Right kidney (tissue), 9 donors: ENCODE results near the gene SMYD4.
"Not testable (repeated sequence)": the region's sequence is repeated elsewhere in the genome, so short reads cannot be mapped to it uniquely, and the experiment has no call there.

Experiments
- DNase-seq: peaks from one replicate; pipeline ENCODE4 v3.0.0-alpha.2; 2016
- long read RNA-seq, 8 donors: transcript quantifications; one replicate each; lab custom pipeline, GENCODE V29; 2026

The SMYD4 gene, protein sequence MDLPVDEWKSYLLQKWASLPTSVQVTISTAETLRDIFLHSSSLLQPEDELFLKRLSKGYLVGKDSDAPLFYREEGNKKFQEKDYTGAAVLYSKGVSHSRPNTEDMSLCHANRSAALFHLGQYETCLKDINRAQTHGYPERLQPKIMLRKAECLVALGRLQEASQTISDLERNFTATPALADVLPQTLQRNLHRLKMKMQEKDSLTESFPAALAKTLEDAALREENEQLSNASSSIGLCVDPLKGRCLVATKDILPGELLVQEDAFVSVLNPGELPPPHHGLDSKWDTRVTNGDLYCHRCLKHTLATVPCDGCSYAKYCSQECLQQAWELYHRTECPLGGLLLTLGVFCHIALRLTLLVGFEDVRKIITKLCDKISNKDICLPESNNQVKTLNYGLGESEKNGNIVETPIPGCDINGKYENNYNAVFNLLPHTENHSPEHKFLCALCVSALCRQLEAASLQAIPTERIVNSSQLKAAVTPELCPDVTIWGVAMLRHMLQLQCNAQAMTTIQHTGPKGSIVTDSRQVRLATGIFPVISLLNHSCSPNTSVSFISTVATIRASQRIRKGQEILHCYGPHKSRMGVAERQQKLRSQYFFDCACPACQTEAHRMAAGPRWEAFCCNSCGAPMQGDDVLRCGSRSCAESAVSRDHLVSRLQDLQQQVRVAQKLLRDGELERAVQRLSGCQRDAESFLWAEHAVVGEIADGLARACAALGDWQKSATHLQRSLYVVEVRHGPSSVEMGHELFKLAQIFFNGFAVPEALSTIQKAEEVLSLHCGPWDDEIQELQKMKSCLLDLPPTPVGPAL
- long read RNA-seq, donor 1, partial matches to known transcripts, result 69 of 88 reads
- long read RNA-seq, donor 1, other reads (novel, unspliced or antisense), result 19 of 88 reads
- long read RNA-seq, donor 2, result 0 reads
- long read RNA-seq, donor 3, partial matches to known transcripts, result 0 of 1 reads
- long read RNA-seq, donor 3, other reads (novel, unspliced or antisense), result 0 of 1 reads
- long read RNA-seq, donor 4, partial matches to known transcripts, result 5 of 5 reads
- long read RNA-seq, donor 4, other reads (novel, unspliced or antisense), result 0 of 5 reads
- long read RNA-seq, donor 5, result 0 reads
- long read RNA-seq, donor 6, result 0 reads
- long read RNA-seq, donor 7, result 0 reads
- long read RNA-seq, donor 8, full-length matches to known transcripts, result 1 of 1 reads
- long read RNA-seq, donor 8, partial matches to known transcripts, result 0 of 1 reads
- long read RNA-seq, donor 8, other reads (novel, unspliced or antisense), result 0 of 1 reads

DNA sequence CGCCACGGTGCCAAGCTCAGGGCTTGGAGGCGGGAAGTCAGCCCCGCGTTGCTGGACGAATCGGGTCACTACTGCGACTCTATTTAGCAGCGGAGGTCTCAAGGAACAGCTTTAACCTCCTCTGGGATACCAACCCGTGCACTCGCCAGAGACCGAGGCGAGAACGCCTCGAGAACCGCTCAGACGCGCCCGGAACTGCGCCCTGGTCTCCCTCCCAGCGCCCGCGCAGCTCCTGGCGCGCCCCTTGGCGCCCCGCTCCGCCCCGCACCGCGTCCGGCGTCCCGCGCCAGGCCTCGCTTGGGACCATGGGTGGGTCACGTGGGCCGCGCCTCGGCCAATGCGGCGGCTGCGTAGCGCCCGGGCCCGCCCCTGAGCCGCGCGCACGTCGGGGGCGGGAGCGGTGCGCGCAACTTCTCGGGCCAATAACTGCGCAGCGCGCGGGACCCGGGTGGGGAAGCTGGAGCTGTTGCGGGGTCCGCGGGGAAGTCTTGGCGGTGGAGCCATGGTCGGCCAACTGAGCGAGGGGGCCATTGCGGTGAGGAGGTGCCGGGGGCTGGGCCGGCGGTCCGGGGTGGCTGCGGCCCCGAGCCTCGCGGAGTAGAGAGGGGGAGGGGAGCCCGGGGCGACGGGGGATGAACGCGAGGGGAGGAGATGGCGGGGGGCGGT lies at the start of gene SMYD4, which contains the start of gene RPA1:
Gene SMYD4 (minus strand): TSS at position 311 of the 666 bp plus-strand sequence. CDS start 1,908 bp downstream, outside the sequence.
Gene RPA1 (plus strand): TSS at position 414 of the 666 bp plus-strand sequence. CDS start 89 bp downstream, at position 503.
- peak; percentile 94 for DNase-seq

DNA sequence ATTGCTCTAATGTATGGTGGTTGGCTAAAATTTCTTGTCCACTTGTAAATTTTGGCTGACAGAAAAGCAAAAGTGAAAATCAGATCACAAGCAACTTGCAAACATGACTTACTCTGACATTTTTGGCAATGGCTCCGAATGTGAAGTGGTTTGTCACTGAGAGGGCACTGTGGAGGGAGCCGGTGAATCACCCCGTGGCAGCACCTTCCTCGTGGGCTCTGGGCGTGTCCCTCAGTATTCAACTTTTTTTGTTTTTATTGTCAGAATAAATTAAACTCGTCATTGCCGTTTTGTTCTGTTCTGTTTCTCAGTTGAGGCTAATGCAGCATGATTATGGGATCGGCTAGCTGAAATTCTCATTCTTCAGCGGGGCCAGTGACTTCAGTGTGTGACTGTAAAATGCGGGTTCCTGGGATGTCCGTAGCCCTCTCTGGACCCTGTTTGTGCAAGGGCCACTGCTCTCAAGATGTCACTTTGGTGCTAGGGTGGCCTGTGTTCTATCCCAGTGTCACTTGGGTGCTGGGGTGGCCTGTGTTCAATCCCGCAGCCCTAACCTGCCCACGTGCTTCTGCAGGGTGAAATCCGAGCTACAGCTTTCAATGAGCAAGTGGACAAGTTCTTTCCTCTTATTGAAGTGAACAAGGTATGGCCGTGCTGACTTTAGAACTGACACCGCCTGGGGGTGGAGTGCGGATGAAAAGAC lies 48.9 kb upstream of the SMYD4 start:
- no peak for DNase-seq

DNA sequence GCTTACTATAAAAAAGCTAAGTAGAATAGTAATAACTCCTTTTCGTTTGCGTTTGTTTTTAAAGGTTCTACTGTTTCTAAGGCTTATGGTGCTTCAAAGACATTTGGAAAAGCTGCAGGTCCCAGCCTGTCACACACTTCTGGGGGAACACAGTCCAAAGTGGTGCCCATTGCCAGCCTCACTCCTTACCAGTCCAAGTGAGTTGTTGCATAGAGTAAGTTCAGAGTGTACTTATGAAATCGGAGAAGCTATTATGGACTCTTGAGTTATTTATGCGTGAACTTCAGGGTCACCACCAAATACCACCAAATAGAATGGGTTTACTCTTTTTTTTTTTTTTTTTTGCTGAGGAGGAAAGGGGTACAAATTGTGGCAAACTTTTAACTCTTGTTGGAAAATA lies 45.9 kb upstream of the SMYD4 start:
- DNase-seq, result no peak

DNA sequence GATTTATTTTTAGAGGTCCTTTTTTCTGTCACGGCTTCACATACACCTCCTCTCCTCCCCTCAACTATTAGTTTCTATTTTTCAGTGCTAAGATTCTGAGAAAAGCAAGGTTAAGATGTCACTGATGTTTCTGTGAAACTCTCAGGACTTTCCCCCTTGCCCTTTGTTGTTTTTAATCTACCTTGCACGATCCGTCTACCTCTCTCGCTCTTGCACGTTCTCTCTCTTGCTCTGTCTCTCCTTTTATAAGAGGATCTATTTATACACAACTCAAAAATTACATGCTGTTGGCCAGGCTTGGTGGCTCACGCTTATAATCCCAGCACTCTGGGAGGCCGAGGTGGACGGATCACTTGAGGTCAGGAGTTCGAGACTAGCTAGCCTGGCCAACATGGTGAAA lies 43.7 kb upstream of the SMYD4 start:
- no peak for DNase-seq

DNA sequence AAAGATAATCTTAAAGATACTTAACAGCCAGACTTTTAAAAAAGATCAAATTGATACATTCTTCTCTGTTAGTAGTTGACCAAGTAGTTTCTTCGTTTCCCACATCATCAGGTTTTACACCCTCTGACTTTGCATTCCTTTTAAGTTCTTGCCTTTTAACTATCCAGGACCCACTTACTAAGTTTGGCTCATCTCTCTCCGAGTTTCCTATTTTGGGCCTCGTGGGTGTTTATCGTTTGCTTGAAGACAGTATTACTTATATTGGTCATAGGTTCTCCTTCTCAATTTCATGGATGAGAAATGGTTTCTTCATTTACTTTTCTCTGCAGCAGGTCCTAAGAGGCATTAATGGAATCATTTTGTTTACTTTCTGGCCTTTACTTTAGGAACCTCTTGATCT lies 43.3 kb upstream of the SMYD4 start:
- DNase-seq, result no peak

DNA sequence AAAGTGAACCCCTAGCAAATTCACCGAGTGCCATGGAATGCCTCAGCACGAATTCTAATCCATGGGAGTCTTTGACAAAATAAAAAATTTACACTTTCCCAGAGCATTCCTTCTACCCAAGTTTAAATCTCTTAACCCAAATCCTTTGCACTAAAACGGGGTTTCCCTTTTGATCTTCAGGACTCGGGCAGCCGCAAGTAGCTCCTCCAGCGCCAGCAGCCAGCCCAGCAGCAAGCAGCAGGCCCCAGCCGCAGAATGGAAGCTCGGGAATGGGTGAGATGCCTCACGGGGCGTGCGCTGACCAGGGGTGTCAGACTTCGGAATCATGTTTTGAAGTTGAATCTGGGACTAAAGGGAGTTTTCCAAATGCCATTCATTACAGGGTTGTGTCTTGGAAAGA lies 42.6 kb upstream of the SMYD4 start:
- DNase-seq, result no peak

DNA sequence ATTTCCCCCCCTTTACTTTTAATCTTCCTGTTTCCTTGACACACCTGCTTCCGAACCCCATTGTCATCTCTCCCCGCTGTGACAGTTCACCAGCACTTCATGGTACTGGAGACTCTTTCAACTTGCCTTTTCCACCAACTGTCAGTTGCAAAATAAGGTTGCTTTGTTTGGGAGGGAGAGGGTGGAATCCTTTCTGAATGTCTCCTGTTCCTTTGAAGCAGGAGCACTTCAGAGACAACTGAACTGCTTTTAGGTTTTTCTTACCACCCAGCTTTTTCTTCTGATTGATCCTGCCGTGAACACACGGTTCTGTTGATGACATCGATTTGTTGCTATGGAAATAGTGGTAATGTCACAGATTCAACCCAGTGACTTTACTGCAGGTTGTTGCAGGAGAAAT lies 42.1 kb upstream of the SMYD4 start:
- DNase-seq, result no peak

DNA sequence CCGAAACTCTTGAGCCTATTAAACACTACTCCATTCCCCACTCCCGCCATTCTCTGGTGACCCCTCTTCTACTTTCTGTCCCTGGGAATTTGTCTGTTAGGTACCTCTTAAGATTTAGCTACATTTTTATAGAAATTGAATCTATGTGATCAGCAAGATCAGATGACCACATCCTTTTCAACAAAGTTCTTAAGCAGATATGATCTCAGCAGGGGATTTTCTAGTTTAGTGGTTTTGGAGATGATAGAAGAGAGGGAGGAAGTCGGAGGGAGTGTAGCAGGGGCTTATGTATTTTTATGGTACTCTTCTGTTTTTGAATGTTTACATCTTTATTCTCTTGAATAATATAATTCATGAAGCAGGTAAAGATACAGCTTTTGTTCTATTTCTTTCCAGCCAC lies 40.9 kb upstream of the SMYD4 start:
- DNase-seq, result no peak

DNA sequence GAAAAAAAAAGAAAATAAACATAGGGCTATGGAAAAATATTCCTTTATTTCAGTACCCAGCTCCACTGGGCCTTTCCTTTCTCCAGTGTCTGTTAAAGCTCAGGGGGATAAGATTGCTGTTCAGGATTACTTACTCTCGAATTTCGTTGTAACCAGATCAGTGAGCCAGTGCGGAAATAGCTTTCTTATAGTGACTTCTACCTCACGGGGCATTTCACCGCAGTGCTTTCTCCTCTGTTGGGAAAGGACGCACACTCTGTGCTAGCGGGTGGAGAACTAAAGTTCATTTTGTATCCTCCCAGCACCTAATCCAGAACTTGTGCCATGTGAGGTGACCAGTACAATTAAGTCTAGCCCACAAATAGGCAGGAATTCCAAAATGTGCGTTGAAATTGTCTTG lies 38.4 kb upstream of the SMYD4 start:
- DNase-seq, result no peak

DNA sequence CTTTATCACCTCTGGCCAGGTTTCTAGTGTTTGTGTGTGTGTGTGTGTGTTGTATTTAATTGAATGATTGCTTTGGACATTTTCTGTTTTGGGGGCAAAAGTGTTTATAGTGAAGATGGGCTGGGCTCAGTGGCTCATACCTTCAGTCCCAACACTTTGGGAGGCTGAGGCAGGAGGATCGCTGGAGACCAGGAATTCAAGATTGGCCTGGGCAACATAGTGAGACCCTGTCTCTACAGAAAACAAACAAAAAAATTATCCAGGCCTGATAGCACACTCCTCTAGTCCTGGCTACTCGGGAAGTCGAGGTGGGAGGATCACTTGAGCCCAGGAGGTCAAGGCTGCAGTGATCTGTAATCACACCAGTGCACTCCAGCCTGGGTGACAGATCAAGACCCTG lies 37.6 kb upstream of the SMYD4 start:
- DNase-seq, result no peak

DNA sequence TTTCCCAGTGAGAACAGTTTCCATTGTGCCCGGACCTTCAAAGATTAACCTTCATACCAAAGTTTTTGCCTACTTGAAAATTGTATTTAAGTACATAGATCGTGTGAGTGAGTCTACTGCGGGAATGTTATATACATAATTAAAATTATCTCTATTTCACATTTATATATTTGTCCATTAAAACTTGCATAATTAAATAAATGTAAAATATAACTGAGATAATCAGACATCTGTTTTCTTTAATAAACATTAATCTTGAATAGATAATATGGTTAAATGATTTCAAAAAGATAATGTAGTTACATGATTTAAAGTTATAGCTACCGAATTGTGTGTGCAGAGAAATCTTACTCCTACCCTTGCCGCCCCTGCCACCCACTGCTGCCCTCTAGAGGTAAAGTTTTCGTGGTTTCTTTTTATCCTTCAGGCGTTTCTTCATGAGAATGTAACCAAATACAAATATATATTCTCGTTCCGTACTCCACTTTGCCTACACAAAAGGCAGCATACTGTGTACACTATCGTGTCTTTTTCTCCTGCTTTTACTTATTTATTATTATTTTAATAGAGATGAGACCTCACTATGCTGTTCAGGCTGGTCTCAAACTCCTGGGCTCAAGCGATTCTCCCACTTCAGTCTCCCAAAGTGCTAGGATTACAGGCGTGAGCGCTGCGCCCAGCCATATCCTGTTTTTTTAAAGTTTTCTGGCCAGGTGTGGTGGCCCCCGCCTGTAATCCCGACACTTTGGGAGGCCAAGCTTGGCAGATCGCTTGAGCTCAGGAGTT lies 35.7 kb upstream of the SMYD4 start:
- no peak for DNase-seq

DNA sequence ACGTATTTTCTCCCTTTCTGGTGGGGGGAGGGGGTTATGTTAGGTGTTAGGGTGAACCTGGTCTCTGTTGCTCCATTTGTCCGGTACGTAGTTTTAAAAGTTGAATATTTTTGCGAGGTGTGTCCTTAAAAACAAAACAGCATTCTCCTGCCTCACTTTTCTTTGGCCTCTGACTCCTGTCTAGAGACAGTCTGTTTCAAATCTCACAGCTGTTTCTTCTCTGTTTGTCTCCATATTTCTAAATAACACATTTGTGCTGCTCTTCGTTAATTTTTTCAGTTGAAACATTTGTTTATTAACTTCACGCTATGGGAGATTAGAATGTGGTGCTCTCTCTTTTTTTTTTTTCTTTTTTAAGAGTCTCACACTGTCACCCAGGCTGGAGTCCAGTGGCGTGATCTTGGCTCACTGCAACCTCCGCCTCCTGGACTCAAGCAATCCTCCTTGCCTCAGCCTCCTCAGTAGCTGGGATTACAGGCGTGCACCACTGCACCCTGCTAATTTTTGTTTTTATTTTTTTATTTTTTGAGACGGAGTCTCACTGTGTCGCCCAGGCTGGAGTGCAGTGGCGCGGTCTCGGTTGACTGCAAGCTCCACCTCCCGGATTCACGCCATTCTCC lies 31.8 kb upstream of the SMYD4 start:
- DNase-seq, result no peak

DNA sequence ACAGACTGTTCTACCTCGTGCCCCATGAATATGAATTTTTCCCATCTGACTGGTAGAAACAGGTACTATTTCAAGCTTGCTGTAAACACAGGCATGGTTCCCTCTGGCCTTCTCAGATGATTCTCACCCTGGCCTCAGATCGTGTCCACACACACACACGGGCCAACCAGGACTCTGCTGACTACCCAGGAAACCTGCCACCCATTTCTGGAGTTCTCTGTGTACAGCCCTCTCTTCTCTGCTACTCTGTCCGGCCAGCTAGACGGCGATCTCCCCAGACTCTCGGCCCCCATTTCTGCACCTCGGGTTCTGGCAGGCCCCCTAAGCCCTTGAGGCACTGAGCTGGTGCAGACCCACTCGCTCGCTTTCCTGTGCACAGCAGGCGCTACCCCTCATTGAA lies 31.3 kb upstream of the SMYD4 start:
- DNase-seq, result no peak

DNA sequence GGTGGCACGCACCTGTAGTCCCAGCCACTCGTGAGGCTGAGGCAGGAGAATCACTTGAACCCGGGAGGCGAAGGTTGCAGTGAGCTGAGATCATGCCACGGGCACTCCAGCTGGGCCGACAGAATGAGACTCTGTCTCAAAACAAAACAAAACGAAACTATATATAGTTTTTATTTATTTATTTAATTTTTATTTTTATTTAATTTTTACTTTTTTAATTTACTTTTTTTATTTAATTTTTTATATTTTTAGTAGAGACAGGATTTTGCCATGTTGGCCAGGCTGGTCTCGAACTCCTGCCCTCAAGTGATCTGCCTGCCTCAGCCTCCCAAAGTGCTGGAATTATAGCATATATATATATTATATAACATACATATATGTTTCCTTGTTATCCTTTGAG lies 26.8 kb upstream of the SMYD4 start:
- DNase-seq, result not testable (repeated sequence)

DNA sequence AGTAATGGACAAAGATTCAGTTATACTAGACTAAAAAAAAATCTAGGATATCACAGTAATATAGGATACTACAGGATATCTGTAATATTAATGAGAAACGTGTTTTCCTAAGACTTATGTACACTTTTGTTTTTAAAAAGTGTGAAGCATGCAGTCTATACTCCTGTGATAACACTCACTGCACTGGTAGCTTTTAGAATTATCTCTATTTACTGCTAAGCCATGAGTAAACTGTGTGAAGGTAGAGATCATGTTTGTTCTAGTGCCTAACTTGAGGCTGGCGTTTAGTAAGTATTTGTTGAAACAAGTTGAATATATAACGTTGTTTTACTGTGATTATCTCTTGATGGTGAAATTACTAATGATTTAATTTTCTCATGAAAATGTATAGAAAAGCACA lies 24.0 kb upstream of the SMYD4 start:
- no peak for DNase-seq

DNA sequence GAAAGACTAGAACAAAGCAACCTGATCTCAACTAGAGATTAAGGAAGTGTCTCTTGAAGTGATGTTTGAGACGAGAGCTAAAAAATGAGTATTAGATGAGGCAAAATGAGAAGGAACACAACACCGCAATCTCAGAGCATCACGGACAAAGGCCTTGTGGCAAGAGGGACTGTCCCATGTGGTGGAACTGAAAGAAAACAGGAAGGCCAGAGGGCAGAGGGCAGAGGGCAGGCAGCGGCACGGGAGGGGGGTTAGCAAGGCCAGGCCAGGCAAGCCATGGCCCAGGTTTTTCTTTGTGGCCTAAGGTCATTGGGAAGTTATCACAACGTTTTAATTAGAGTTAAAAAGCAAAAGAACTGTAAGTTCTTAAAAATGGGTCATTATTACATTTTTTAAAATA lies 22.6 kb upstream of the SMYD4 start:
- DNase-seq, result no peak

DNA sequence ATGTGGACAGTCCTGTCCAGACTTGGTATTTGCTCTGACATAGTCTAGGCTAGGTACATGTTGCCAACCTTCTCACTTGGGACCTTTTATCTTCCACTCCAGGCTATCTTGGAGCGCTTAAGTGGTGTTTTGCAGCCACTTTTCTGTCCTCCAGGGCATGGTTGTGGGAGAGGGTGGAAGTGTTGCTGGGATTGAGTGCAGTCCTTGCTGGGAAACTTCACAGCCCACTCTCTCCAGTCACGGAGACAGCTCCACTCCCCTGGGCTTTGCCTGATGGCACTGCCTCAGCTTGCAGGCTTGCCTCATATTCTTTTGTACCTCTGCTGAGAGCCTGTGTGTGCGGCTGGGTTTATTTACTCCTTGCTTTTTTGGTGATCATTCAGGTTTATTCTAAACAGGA lies 17.5 kb upstream of the SMYD4 start:
- DNase-seq, result no peak

DNA sequence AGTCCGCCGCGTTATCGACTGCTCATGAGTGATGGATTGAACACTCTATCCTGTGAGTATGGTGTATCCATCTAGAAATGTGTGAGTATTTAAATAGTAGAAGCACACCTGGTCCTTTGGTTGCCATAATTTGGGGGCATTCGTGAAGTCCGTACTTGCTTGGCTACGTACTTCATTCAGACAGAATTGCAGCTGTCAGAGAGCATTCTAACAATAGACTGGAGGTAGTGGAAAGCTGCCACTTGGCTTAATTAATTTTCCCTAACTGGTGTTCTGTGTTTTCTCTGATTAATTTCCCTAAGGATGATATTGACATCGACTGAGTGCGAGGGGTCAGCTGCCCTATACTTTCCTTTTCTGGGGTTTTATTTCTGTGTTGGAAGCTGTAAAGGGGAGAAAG lies 14.2 kb upstream of the SMYD4 start:
- DNase-seq, result no peak

DNA sequence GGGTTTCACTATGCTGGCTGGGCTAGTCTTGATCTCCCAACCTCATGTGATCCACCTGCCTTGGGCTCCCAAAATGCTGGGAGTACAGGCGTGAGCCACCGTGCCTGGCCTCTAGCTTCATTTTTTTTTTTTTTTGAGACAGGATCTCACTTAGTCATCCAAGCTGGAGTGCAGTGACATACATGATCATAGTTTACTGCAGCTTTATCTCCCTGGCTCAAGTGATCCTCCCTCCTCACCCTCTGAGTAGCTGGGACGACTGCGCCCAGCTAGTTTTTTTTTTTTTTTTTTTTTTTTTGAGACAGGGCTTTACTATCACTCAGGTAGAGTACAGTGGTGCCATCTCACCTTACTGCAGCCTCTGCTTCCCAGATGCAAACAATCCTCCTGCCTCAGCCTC lies 9.8 kb upstream of the SMYD4 start:
- no peak for DNase-seq
